Keratinocyte (primary cell): ENCODE results near the gene CDK10.

Source experiments
- EZH2 ChIP-seq: IDR thresholded peaks from one replicate; pipeline ENCODE4 v1.6.1; 2012; ENCODE audit warnings: inconsistent platforms, mild to moderate bottlenecking, low read length, moderate library complexity
- TF ChIP-seq, protein P1 (sequence below), 3 experiments: IDR thresholded peaks in 1 of 3; conservative IDR thresholded peaks in 1 of 3; optimal IDR thresholded peaks in 1 of 3; 2 replicates in 2 of 3; 3 replicates in 1 of 3; pipeline versions ENCODE3 to v1.5.1; 2011; ENCODE audit warnings: low read length in 3 of 3, mild to moderate bottlenecking in 3 of 3, moderate library complexity in 2 of 3, control low read depth in 1 of 3, inconsistent platforms in 1 of 3; ENCODE audit not compliant: insufficient read depth in 2 of 3; ENCODE audit errors: extremely low read depth in 1 of 3

DNA sequence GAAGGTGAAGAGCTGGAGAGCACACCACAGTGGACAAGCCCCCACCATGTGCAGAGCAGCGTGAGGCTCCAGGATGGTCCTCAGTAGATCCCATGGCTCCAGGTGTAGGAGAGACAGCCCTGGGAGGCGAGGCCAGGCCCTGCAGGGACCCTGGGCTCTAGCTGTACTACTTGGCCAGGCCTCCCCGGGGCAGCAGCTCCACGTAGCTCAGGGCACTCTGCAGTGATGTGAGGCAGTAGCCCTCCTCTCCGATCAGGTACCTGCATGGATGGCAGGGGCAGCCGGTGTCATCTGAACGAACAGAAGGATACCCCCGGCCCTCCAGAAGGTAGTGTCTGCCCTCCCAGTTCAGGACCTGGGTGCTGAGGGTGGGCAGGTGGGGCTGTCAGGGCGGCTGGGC lies 21.2 kb downstream of the CDK10 start:
- TF ChIP-seq, protein P1, sequence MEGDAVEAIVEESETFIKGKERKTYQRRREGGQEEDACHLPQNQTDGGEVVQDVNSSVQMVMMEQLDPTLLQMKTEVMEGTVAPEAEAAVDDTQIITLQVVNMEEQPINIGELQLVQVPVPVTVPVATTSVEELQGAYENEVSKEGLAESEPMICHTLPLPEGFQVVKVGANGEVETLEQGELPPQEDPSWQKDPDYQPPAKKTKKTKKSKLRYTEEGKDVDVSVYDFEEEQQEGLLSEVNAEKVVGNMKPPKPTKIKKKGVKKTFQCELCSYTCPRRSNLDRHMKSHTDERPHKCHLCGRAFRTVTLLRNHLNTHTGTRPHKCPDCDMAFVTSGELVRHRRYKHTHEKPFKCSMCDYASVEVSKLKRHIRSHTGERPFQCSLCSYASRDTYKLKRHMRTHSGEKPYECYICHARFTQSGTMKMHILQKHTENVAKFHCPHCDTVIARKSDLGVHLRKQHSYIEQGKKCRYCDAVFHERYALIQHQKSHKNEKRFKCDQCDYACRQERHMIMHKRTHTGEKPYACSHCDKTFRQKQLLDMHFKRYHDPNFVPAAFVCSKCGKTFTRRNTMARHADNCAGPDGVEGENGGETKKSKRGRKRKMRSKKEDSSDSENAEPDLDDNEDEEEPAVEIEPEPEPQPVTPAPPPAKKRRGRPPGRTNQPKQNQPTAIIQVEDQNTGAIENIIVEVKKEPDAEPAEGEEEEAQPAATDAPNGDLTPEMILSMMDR (optimal IDR thresholded peaks at IDR 0.05 in 1 of 3, IDR thresholded peaks at IDR 0.05 in 1 of 3, conservative IDR thresholded peaks at IDR 0.05 in 1 of 3; ENCODE audit: extremely low read depth in 1 of 3, insufficient read depth in 2 of 3, low read length in 3 of 3): no peak
- TF ChIP-seq EZH2: no peak
